LNCAP (cell line): ENCODE data around the gene SLC6A8.

Experiments
- TF ChIP-seq, protein P1 (sequence below): fragments of 450-650 bp; IDR thresholded peaks from 2 replicates; pipeline ENCODE4 v1.5.1; 2017; ENCODE audit warnings: mild to moderate bottlenecking

The SLC6A8 gene

GRCh38 chrX:153671589-153672530 is 15.9 kb upstream of the SLC6A8 start:
- TF ChIP-seq, protein P1, sequence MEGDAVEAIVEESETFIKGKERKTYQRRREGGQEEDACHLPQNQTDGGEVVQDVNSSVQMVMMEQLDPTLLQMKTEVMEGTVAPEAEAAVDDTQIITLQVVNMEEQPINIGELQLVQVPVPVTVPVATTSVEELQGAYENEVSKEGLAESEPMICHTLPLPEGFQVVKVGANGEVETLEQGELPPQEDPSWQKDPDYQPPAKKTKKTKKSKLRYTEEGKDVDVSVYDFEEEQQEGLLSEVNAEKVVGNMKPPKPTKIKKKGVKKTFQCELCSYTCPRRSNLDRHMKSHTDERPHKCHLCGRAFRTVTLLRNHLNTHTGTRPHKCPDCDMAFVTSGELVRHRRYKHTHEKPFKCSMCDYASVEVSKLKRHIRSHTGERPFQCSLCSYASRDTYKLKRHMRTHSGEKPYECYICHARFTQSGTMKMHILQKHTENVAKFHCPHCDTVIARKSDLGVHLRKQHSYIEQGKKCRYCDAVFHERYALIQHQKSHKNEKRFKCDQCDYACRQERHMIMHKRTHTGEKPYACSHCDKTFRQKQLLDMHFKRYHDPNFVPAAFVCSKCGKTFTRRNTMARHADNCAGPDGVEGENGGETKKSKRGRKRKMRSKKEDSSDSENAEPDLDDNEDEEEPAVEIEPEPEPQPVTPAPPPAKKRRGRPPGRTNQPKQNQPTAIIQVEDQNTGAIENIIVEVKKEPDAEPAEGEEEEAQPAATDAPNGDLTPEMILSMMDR, result no peak

- TF ChIP-seq, protein P1, result no peak
These were observed 14.9 kb upstream of the SLC6A8 start for GRCh38 chrX:153672531-153673427.

DNA sequence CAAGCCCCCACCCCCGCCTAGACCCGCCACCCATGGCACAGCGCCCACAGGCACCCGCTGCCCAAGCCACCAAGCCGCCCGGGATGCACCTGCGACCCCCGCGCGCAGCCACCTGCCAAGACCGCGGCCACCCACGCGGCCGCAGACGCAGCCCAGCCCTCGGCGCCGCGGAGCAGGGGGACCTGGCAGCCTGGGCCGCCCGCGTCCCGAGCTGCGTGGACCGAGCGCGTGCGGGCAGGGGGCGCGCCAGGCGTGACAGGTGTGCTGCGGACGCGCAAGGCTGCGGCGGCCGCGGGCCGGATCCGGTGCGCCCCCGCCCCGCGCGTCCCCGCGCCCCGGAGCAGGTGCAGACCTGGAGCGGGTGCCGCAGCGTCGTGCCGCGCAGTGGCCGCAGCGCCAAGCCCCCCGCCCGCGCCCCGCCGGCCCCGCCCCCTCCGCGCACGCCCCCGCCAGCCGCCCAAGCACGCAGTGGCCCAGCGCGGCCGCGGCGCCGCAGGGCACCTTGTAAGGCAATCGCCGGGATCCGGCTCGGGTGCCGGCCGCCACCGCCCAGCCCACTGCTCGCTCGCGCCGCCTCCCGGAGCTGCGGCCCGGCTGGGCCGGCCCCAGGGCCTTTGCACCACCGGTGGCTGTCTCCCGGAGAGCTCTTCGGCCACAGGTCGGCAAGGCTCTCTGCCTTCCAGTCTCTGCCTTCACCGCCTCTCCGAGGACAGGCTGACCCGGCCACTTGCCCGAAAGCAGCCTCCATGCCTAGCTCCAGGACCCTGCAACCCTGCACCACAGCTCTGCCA is 14.1 kb upstream of the SLC6A8 start, which contains the start of gene PNCK:
TSS of gene PNCK (minus strand) at position 386 of the 791 bp plus-strand sequence. CDS start 737 bp downstream, outside the sequence.
- TF ChIP-seq, protein P1, result no peak

DNA sequence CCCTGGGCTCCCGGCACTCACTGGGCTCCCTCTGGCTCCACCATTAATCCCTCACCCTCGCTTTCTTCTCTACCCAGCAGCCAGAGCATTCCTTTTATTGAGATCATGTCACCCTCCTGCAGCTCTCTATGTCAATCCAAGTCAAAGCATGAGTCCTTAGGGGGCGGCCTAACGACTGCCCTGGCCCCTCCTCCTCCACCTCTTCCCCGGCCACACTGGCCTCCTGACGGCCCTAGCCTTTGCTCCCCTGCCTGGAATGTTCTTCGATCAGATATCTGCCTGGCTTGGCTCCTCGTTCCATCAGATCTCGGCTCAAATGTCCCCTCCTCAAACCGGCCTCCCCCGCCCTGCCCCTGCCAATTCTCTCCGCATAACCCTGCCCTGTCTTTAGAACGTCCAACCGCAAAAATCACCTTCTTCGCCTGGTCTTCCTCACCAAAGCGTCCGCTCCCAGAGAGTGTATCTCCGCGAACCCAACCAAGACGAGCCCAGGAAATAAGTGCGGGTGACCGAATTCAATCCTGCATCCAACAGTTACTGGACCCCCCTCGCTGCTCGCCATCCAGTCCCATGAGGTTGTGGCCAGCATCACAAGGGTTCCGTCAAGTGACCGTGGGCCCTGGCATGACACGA is 13.4 kb upstream of the SLC6A8 start:
- TF ChIP-seq, protein P1, result no peak

GRCh38 chrX:153681175-153681574 is 6.6 kb upstream of the SLC6A8 start:
- TF ChIP-seq, protein P1, result no peak

DNA sequence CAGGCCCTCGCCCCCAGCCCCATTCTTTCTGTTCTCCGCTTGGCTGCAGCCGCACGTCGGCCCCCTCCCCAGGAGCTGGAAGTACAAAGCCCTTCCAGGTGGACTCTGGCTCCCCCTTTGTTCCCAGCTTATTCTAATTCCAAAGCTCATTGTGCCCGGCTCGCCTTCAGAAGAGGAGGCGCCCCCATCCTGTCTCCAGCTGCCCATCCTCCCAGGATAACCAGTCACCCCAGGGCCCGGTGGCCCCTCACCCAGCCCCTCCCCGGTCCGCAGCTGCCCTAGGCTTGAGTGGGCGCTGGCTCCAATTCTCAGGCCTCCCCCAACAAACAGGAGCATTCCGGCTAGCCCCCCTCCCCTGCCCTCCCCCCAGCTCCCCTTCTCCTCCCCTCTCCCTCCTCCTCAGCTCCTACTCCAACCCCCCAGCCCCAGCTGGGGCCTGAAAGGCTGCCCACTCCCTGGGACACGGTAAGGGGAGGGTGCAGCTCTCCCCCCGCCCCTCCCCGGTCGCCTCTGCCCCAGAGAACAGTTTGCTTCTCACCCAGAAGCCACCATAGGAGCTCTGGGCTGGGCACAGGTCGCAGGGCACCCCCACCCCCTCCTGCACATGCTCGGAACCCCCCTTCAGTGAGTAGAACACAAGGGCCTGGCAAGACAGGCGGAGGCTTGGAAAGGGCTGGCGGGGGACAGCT is 3.1 kb upstream of the SLC6A8 start:
- TF ChIP-seq, protein P1, result no peak
